Measurements from ENCODE around the gene RBM28.

GRCh38 chr7:128271942-128272481 lies 71.7 kb downstream of the RBM28 start:
- TF ChIP-seq CTCF (IDR thresholded peaks at IDR 0.05; ENCODE audit: poor library complexity, severe bottlenecking) (no peak), MXI1 (conservative IDR thresholded peaks at IDR 0.05; ENCODE audit: poor library complexity, severe bottlenecking) (no peak)

Data from neural cell (in vitro differentiated cells).